HG03135 (cell line): ENCODE results near the gene MR1.
A peak's percentile ranks its signal among the peaks of the same experiment; 100 is the strongest.

ENCODE experiments used
- ATAC-seq: cut with Tn5 transposase; IDR thresholded peaks from one replicate; pipeline ENCODE4 v1.9.1; 2021; ENCODE audit warnings: mild to moderate bottlenecking, moderate library complexity; ENCODE audit not compliant: unreplicated experiment

MR1 gene

GRCh38 chr1:181062836-181063428 is 29.1 kb downstream of the MR1 start:
- ATAC-seq: peak; percentile 70

- no peak for ATAC-seq
Observed at GRCh38 chr1:181064011-181064623, 30.3 kb downstream of the MR1 start.

- ATAC-seq: no peak
Observed at GRCh38 chr1:181064702-181065101, 30.9 kb downstream of the MR1 start.

GRCh38 chr1:181073638-181074037 is 39.9 kb downstream of the MR1 start:
- no peak for ATAC-seq

- no peak for ATAC-seq
Observed at GRCh38 chr1:181075766-181076350, 42.1 kb downstream of the MR1 start.

- no peak for ATAC-seq
Observed at GRCh38 chr1:181076852-181077251, 43.1 kb downstream of the MR1 start.

GRCh38 chr1:181077576-181078242 is 43.9 kb downstream of the MR1 start:
- no peak for ATAC-seq

GRCh38 chr1:181079382-181079781 is 45.6 kb downstream of the MR1 start:
- ATAC-seq: no peak

- ATAC-seq: no peak
Observed at GRCh38 chr1:181079920-181080319, 46.1 kb downstream of the MR1 start.

- ATAC-seq: no peak
Observed at GRCh38 chr1:181080556-181080955, 46.8 kb downstream of the MR1 start.

- ATAC-seq: no peak
Observed at GRCh38 chr1:181081395-181081794, 47.6 kb downstream of the MR1 start.

GRCh38 chr1:181083842-181084605 is 50.2 kb downstream of the MR1 start:
- peak; percentile 27 for ATAC-seq

GRCh38 chr1:181084606-181084969 is 50.8 kb downstream of the MR1 start:
- no peak for ATAC-seq

- ATAC-seq: no peak
Observed at GRCh38 chr1:181086091-181086490, 52.3 kb downstream of the MR1 start.

GRCh38 chr1:181086926-181087325 is 53.1 kb downstream of the MR1 start:
- ATAC-seq: no peak

GRCh38 chr1:181087400-181087901 is 53.7 kb downstream of the MR1 start:
- ATAC-seq: no peak

GRCh38 chr1:181088079-181089016 is 54.6 kb downstream of the MR1 start, which contains the start of gene IER5:
Gene IER5, plus strand, starts transcription at chr1:181088700. Its CDS starts 203 bp downstream, at chr1:181088903.
- peak; percentile 75 for ATAC-seq

- ATAC-seq: peak; percentile 7
Observed at GRCh38 chr1:181089017-181089675, 55.4 kb downstream of the MR1 start.
